Kidney (tissue), 14 donors: ENCODE results near the gene LDAF1. TPM values are rescaled to one million over a fixed set of nuclear protein-coding genes. Genes with fewer than 3 reads are reported as not detected.
A peak's percentile ranks its signal among the peaks of the same experiment; 100 is the strongest.
"Not testable (repeated sequence)": the region's sequence is repeated elsewhere in the genome, so short reads cannot be mapped to it uniquely, and the experiment has no call there.

Experiments used
- DNase-seq, 5 donors: peaks; one replicate each; pipeline ENCODE4 v3.0.0-alpha.2; 2013 to 2020
- FAIRE-seq: peaks from 2 replicates; lab custom pipeline; 2012; peaks lifted over from hg19 to GRCh38; lab: Jason Lieb, UNC
- H3K27ac ChIP-seq, 2 donors: one replicate each; pipeline ENCODE4 v1.7.0; 2013; ENCODE audit warnings: low read depth in 2 of 2, low read length in 2 of 2, inconsistent platforms in 1 of 2
- H3K27me3 ChIP-seq: one replicate; pipeline ENCODE4 v1.7.1; 2013; ENCODE audit warnings: low read length, inconsistent platforms; ENCODE audit not compliant: control insufficient read depth, insufficient read depth
- H3K36me3 ChIP-seq, 3 donors: one replicate each; pipeline versions ENCODE4 v1.7.0 to v1.7.1; 2013; ENCODE audit warnings: low read length in 3 of 3, control low read depth in 1 of 3, inconsistent platforms in 1 of 3; ENCODE audit not compliant: insufficient read depth in 3 of 3, control insufficient read depth in 2 of 3
- H3K4me1 ChIP-seq, 3 donors: one replicate each; pipeline versions ENCODE4 v1.7.0 to v1.7.1; 2013; ENCODE audit warnings: low read length in 3 of 3, inconsistent platforms in 1 of 3, low read depth in 1 of 3; ENCODE audit not compliant: control insufficient read depth in 2 of 3, insufficient read depth in 2 of 3
- H3K4me3 ChIP-seq, 3 donors: one replicate each; pipeline versions ENCODE4 v1.7.0 to v1.8.1; 2013; ENCODE audit warnings: low read length in 3 of 3, control low read depth in 1 of 3, inconsistent platforms in 1 of 3
- H3K9ac ChIP-seq, 3 donors: one replicate each; pipeline versions ENCODE4 v1.7.0 to v1.7.1; 2013; ENCODE audit warnings: low read length in 3 of 3, control low read depth in 1 of 3, inconsistent platforms in 1 of 3
- H3K9me3 ChIP-seq, 3 donors: one replicate each; pipeline versions ENCODE4 v1.7.0 to v1.7.1; 2013; ENCODE audit warnings: low read length in 3 of 3, control low read depth in 1 of 3, inconsistent platforms in 1 of 3; ENCODE audit not compliant: control insufficient read depth in 2 of 3, insufficient read depth in 1 of 3
- intact Hi-C: fragments of 100-400 bp; cut with DNase I; formaldehyde crosslinking; loops from one replicate; pipeline ENCODE4 v1.11.1; 2022
- polyA plus RNA-seq: library from polyadenylated mRNA; stranded (reverse); fragments of 350-450 nt; fragmentation: Illumina TruSeq; extraction: RNeasy Lipid Tissue Mini Kit (QIAGEN cat#74804); gene quantifications from one replicate; pipeline ENCODE4 v1.2.3, GENCODE V29; 2014; ENCODE audit warnings: low read depth, low replicate concordance; ENCODE audit not compliant: insufficient read depth
- total RNA-seq: library from RNA; stranded (reverse); fragmentation: NEBNext Ultra II Directional; extraction: Animal tissue kit (Norgen Biotek cat#: 25700); gene quantifications from one replicate; pipeline ENCODE4 v1.2.1, GENCODE V29; 2021
- TF ChIP-seq, protein P1 (sequence below): IDR thresholded peaks from 3 replicates; pipeline ENCODE4 v1.5.1; 2012; ENCODE audit warnings: mild to moderate bottlenecking, moderate library complexity, borderline replicate concordance; ENCODE audit not compliant: insufficient read depth; ENCODE audit errors: extremely low read depth
- donor health status: control.
- donor health status: control.
- donor health status: control.
- donor health status: control.
- donor health status: control.
- donor health status: DM: yes; HTN: yes; CAD: no.
- donor health status: Normal renal cell carcinoma (clear cell type).

LDAF1 gene
- total and polyA plus RNA-seq, 2 donors from 2014 or later: 16.4 to 35.1 TPM

GRCh38 chr16:21167929-21168602 is 9.6 kb downstream of the LDAF1 start:
- DNase-seq (peak in 3 of 5 donors; percentile 14 to 45 (median 19)), FAIRE-seq (no peak)
- no peak overlapping the region for H3K4me3 ChIP-seq
- no peaks in the 10 kb centered on the region for H3K27me3 ChIP-seq
- peaks cover 0 to 2% (median 1%) of the 10 kb centered on the region in 3 donors for H3K4me1 ChIP-seq
- H3K27ac ChIP-seq: no peak overlapping the region
- intact Hi-C loops: no loop called here
- no peaks in the 10 kb centered on the region for H3K9me3 ChIP-seq
- TF ChIP-seq, protein P1, sequence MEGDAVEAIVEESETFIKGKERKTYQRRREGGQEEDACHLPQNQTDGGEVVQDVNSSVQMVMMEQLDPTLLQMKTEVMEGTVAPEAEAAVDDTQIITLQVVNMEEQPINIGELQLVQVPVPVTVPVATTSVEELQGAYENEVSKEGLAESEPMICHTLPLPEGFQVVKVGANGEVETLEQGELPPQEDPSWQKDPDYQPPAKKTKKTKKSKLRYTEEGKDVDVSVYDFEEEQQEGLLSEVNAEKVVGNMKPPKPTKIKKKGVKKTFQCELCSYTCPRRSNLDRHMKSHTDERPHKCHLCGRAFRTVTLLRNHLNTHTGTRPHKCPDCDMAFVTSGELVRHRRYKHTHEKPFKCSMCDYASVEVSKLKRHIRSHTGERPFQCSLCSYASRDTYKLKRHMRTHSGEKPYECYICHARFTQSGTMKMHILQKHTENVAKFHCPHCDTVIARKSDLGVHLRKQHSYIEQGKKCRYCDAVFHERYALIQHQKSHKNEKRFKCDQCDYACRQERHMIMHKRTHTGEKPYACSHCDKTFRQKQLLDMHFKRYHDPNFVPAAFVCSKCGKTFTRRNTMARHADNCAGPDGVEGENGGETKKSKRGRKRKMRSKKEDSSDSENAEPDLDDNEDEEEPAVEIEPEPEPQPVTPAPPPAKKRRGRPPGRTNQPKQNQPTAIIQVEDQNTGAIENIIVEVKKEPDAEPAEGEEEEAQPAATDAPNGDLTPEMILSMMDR: no peak
- H3K36me3 ChIP-seq: peaks cover 2 to 23% (median 12%) of the 10 kb centered on the region in 3 donors
- no peak overlapping the region for H3K9ac ChIP-seq

GRCh38 chr16:21169249-21169981 is 10.9 kb downstream of the LDAF1 start:
- H3K36me3 ChIP-seq: peaks cover 2 to 27% (median 12%) of the 10 kb centered on the region in 3 donors
- intact Hi-C loops: no loop called here
- H3K9me3 ChIP-seq: no peaks in the 10 kb centered on the region
- H3K27ac ChIP-seq: no peak overlapping the region
- H3K4me1 ChIP-seq: no peaks in the 10 kb centered on the region
- DNase-seq: no peak
- H3K4me3 ChIP-seq: no peak overlapping the region
- H3K9ac ChIP-seq: no peak overlapping the region
- no peak for FAIRE-seq
- no peaks in the 10 kb centered on the region for H3K27me3 ChIP-seq
- TF ChIP-seq, protein P1: no peak

- H3K27ac ChIP-seq, FAIRE-seq, intact Hi-C loops, H3K4me1 ChIP-seq, H3K9ac ChIP-seq, H3K4me3 ChIP-seq, H3K9me3 ChIP-seq, DNase-seq, H3K27me3 ChIP-seq: not testable (repeated sequence)
- H3K36me3 ChIP-seq: peaks cover 2 to 33% (median 12%) of the 10 kb centered on the region in 3 donors
These were observed 11.6 kb downstream of the LDAF1 start for GRCh38 chr16:21170116-21170515.

- TF ChIP-seq, protein P1: no peak
- H3K4me3 ChIP-seq: no peak overlapping the region
- H3K27me3 ChIP-seq: no peaks in the 10 kb centered on the region
- DNase-seq: no peak
- intact Hi-C loops: no loop called here
- no peak for FAIRE-seq
- peaks cover 0 to 28% (median 10%) of the 10 kb centered on the region in 3 donors for H3K36me3 ChIP-seq
- no peaks in the 10 kb centered on the region for H3K4me1 ChIP-seq
- no peak overlapping the region for H3K27ac ChIP-seq
- no peaks in the 10 kb centered on the region for H3K9me3 ChIP-seq
- no peak overlapping the region for H3K9ac ChIP-seq
These were observed 14.2 kb downstream of the LDAF1 start for GRCh38 chr16:21172650-21173049.
